ENCODE data around the gene SYT9.

Gene SYT9

DNA sequence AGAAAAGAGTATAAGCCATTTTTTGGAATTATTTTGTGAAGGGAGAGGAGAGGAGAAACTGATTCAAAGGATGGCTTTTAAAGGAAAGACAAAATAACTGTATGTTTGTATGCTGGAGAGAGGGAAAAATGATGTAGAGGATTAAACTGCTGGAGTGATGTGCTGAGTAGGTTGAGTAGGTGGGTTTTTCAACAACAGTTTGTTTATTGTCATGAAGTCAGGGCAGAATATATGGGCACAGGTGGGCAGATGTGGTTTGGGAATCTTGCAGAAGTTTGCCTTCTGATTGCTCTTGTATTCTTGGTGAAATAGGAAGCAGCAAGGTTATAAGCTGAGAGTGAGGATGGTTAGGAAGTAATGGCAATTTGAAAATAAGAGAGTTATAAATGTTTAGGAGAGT lies 12.1 kb downstream of the SYT9 start:
- DNase-seq (ENCODE audit: extremely low read depth, low read depth), result no peak
- TF ChIP-seq, protein P1, sequence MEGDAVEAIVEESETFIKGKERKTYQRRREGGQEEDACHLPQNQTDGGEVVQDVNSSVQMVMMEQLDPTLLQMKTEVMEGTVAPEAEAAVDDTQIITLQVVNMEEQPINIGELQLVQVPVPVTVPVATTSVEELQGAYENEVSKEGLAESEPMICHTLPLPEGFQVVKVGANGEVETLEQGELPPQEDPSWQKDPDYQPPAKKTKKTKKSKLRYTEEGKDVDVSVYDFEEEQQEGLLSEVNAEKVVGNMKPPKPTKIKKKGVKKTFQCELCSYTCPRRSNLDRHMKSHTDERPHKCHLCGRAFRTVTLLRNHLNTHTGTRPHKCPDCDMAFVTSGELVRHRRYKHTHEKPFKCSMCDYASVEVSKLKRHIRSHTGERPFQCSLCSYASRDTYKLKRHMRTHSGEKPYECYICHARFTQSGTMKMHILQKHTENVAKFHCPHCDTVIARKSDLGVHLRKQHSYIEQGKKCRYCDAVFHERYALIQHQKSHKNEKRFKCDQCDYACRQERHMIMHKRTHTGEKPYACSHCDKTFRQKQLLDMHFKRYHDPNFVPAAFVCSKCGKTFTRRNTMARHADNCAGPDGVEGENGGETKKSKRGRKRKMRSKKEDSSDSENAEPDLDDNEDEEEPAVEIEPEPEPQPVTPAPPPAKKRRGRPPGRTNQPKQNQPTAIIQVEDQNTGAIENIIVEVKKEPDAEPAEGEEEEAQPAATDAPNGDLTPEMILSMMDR (IDR thresholded peaks at IDR 0.05; ENCODE audit: low read depth, low read length, missing control alignments), result no peak

DNA sequence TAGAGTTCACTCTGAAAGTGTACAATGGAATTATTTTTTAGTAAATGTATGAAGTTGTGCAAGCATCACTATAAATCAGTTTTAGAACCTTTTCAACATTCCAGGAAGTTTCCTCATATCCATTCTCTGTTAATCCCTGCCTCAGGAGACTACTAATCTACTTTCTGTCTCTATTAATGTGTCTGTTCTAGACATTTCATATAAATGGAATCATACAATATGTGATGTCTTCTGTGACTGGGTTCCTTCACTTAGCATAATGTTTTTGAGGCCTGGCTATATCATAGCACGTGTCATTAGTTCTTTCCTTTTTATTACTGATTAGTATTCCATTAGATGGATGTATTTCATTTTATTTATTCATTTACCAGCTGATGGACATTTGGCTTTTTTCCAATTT lies 17.1 kb downstream of the SYT9 start:
- TF ChIP-seq, protein P1 (IDR thresholded peaks at IDR 0.05; ENCODE audit: low read depth, low read length, missing control alignments), result no peak
- H3K4me3 ChIP-seq (replicated peaks; ENCODE audit: low read depth, low read length), result no peak overlapping the region
- no peak for DNase-seq (ENCODE audit: extremely low read depth, low read depth)

More for the DNA sequence above, 12.1 kb downstream of the SYT9 start:
- H3K4me3 ChIP-seq (replicated peaks; ENCODE audit: low read depth, low read length), result no peak overlapping the region

DNA sequence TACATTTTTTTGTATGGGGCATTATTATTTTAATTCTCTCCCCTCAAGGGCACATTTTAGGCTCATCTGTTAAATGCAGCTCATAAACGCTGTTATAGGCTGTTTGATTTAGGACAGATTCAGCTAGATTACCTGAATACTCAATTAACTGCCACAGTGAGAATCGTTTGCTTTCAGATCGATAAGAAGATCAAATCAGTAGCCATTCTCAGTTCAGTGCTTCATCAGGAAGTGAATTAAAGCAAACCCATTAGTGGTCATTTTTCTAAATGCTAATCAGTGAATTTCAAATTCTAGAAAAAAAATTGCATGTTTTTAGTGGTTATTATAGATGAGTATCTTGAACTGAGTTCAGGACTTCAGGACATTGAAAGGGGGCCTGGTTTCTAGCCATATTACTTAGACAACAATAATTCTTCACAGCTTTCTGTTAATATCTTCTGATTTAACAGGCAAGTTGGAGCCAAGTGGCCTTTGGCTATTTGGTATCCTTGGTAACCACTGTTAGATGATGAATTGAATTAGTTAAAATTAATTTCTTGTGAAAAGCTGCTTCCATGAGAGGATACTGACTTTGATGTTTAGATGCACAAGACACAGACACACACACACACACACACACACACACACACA lies 18.6 kb downstream of the SYT9 start:
- TF ChIP-seq, protein P1 (IDR thresholded peaks at IDR 0.05; ENCODE audit: low read depth, low read length, missing control alignments), result no peak

GRCh38 chr11:7272373-7272772 lies 20.7 kb downstream of the SYT9 start:
- TF ChIP-seq, protein P1 (IDR thresholded peaks at IDR 0.05; ENCODE audit: low read depth, low read length, missing control alignments), result no peak
- DNase-seq (ENCODE audit: extremely low read depth, low read depth), result no peak
- no peak overlapping the region for H3K4me3 ChIP-seq (replicated peaks; ENCODE audit: low read depth, low read length)

More for the DNA sequence above, 18.6 kb downstream of the SYT9 start:
- DNase-seq (ENCODE audit: extremely low read depth, low read depth), result no peak
- H3K4me3 ChIP-seq (replicated peaks; ENCODE audit: low read depth, low read length), result no peak overlapping the region

- TF ChIP-seq, protein P1 (IDR thresholded peaks at IDR 0.05; ENCODE audit: low read depth, low read length, missing control alignments), result no peak
- H3K4me3 ChIP-seq (replicated peaks; ENCODE audit: low read depth, low read length), result no peak overlapping the region
- DNase-seq (ENCODE audit: extremely low read depth, low read depth), result no peak
Observed at GRCh38 chr11:7275133-7275532, 23.4 kb downstream of the SYT9 start.

GRCh38 chr11:7278314-7278917 lies 26.7 kb downstream of the SYT9 start:
- peak; percentile 12 for DNase-seq (ENCODE audit: extremely low read depth, low read depth)
- TF ChIP-seq, protein P1 (IDR thresholded peaks at IDR 0.05; ENCODE audit: low read depth, low read length, missing control alignments), result peak; percentile 66
- H3K4me3 ChIP-seq (replicated peaks; ENCODE audit: low read depth, low read length), result no peak overlapping the region
